GM12878 (cell line): ENCODE results near the gene TEX10. TPM values are rescaled to one million over a fixed set of nuclear protein-coding genes. Genes with fewer than 3 reads are reported as not detected.
A peak's percentile ranks its signal among the peaks of the same experiment; 100 is the strongest.

Experiments used
- ATAC-seq: fragments of 200-7000 bp; cut with Tn5 transposase; 3 replicates; pipeline ENCODE4 v1.9.1; 2020; ENCODE audit warnings: mild to moderate bottlenecking, moderate library complexity
- BruUV-seq: library from RNA; stranded (reverse); fragments of 400-500 nt; replicated peaks from 2 replicates; lab custom pipeline; 2021; lab: Mats Ljungman, UMichigan
- CTCF ChIA-PET: fragments of 300-600 bp; sonication (Branson Sonifier 250); formaldehyde crosslinking; extraction: SDS; loops from one replicate; lab custom pipeline; 2021; ENCODE audit warnings: inconsistent platforms; lab: Yijun Ruan, JAX
- POLR2A ChIA-PET: fragments of 350-600 bp; formaldehyde crosslinking; extraction: SDS; loops from one replicate; lab custom pipeline; 2021; ENCODE audit warnings: inconsistent platforms; lab: Charles Lee
- RAD21 ChIA-PET: fragments of 300-600 bp; sonication (Branson Sonifier 250); formaldehyde crosslinking; loops from one replicate; lab custom pipeline; 2023; ENCODE audit warnings: antibody characterized with exemption; ENCODE audit not compliant: unreplicated experiment; lab: Charles Lee
- SMC1A ChIA-PET: fragments of 300-600 bp; sonication (Branson Sonifier 250); formaldehyde crosslinking; loops from one replicate; lab custom pipeline; 2023; ENCODE audit not compliant: unreplicated experiment, uncharacterized antibody; lab: Charles Lee
- DNase-seq: peaks from one replicate; pipeline ENCODE4 v3.0.0-alpha.2; 2011; ENCODE audit warnings: low read depth, low spot score
- FAIRE-seq: peaks from 3 replicates; lab custom pipeline; 2011; peaks lifted over from hg19 to GRCh38; lab: Jason Lieb, UNC
- H2AFZ ChIP-seq: 2 replicates; pipeline ENCODE4 v1.6.0; 2011; ENCODE audit warnings: low read depth, low read length, control low read depth; ENCODE audit not compliant: control insufficient read depth
- H3K27ac ChIP-seq: 2 replicates; pipeline ENCODE4 v1.5.1; 2011; ENCODE audit warnings: control low read depth; ENCODE audit not compliant: control insufficient read depth, insufficient read depth
- H3K27me3 ChIP-seq, 2 experiments: replicated peaks in 1 of 2; 2 replicates each; pipeline versions ENCODE4 v1.6.0 to v1.6.1; 2011; ENCODE audit warnings: low read length in 1 of 2; ENCODE audit not compliant: control insufficient read depth in 2 of 2, insufficient read depth in 2 of 2
- H3K36me3 ChIP-seq, 2 experiments: 2 replicates each; pipeline ENCODE4 v1.5.1; 2011; ENCODE audit warnings: low read length in 1 of 2; ENCODE audit not compliant: control insufficient read depth in 2 of 2, insufficient read depth in 2 of 2
- H3K4me1 ChIP-seq: 2 replicates; pipeline ENCODE4 v1.6.1; 2011; ENCODE audit warnings: mild to moderate bottlenecking, low read length, moderate library complexity, mixed read lengths; ENCODE audit not compliant: control insufficient read depth, insufficient read depth
- H3K4me2 ChIP-seq: 2 replicates; pipeline ENCODE4 v1.6.0; 2011; ENCODE audit warnings: control low read depth; ENCODE audit not compliant: control insufficient read depth, insufficient read depth
- H3K4me3 ChIP-seq: fragments of 200-600 bp; sonication (generic); 2 replicates; pipeline ENCODE4 v1.5.1; 2016
- H3K79me2 ChIP-seq: 2 replicates; pipeline ENCODE4 v1.6.0; 2011; ENCODE audit warnings: low read length; ENCODE audit not compliant: control insufficient read depth, insufficient read depth
- H3K9ac ChIP-seq: 2 replicates; pipeline ENCODE4 v1.8.0; 2011; ENCODE audit warnings: low read length, control low read depth, mixed read lengths; ENCODE audit not compliant: control insufficient read depth, insufficient read depth
- H3K9me3 ChIP-seq: replicated peaks from 3 replicates; pipeline ENCODE4 v1.5.1; 2011; ENCODE audit warnings: mild to moderate bottlenecking, low read length; ENCODE audit not compliant: control insufficient read depth, insufficient read depth
- H4K20me1 ChIP-seq: 2 replicates; pipeline ENCODE4 v1.6.0; 2011; ENCODE audit not compliant: control insufficient read depth, insufficient read depth
- BCL11A ChIP-seq: IDR thresholded peaks from 2 replicates; pipeline ENCODE4 v1.6.1; 2011; ENCODE audit warnings: low read depth, low read length
- CBX5 ChIP-seq: sonication (generic); IDR thresholded peaks from 2 replicates; pipeline ENCODE4 v1.6.1; 2016; ENCODE audit warnings: low read depth, moderate library complexity, mild to moderate bottlenecking, inconsistent platforms
- CHD1 ChIP-seq: IDR thresholded peaks from 2 replicates; pipeline ENCODE4 v1.6.1; 2012; ENCODE audit warnings: low read depth, low read length, improper control_type of control experiment
- CREB1 ChIP-seq: IDR thresholded peaks from 2 replicates; pipeline ENCODE4 v1.6.1; 2012; ENCODE audit warnings: low read depth, mild to moderate bottlenecking, inconsistent platforms
- IRF5 ChIP-seq: fragments of 450-650 bp; IDR thresholded peaks from 2 replicates; pipeline ENCODE4 v1.6.1; 2017; ENCODE audit warnings: borderline replicate concordance
- NR2C2 ChIP-seq: IDR thresholded peaks from 2 replicates; pipeline ENCODE4 v1.6.1; 2011; ENCODE audit warnings: borderline replicate concordance, low read depth; ENCODE audit not compliant: control insufficient read depth, insufficient read length
- PBX3 ChIP-seq: IDR thresholded peaks from 2 replicates; pipeline ENCODE4 v1.6.1; 2011; ENCODE audit warnings: mild to moderate bottlenecking, low read depth, low read length, moderate library complexity; ENCODE audit not compliant: insufficient replicate concordance
- PRDM15 ChIP-seq: fragments of 450-650 bp; formaldehyde crosslinking; IDR thresholded peaks from 2 replicates; pipeline ENCODE4 v1.4.0; 2020; ENCODE audit warnings: mild to moderate bottlenecking, moderate library complexity
- RAD21 ChIP-seq: IDR thresholded peaks from 2 replicates; pipeline ENCODE4 v1.6.1; 2011; ENCODE audit warnings: mild to moderate bottlenecking, low read depth, low read length, moderate library complexity; ENCODE audit not compliant: insufficient read depth
- RCOR1 ChIP-seq: conservative IDR thresholded peaks from 2 replicates; pipeline ENCODE4 v1.6.1; 2012; ENCODE audit warnings: low read depth, low read length, improper control_type of control experiment
- SIN3A ChIP-seq: IDR thresholded peaks from 2 replicates; pipeline ENCODE4 v1.6.1; 2012; ENCODE audit warnings: low read depth, low read length, improper control_type of control experiment
- SMC3 ChIP-seq: IDR thresholded peaks from 2 replicates; pipeline ENCODE4 v1.6.1; 2011; ENCODE audit warnings: low read length, improper control_type of control experiment, borderline replicate concordance
- SP1 ChIP-seq: IDR thresholded peaks from one replicate; pipeline ENCODE4 v1.6.1; 2011; ENCODE audit warnings: low read depth, low read length
- SRF ChIP-seq, 2 experiments: IDR thresholded peaks; 2 replicates each; pipeline ENCODE4 v1.6.1; 2011; ENCODE audit warnings: low read depth in 2 of 2, low read length in 2 of 2, mild to moderate bottlenecking in 1 of 2, moderate library complexity in 1 of 2
- SUZ12 ChIP-seq: fragments of 200-600 bp; sonication (generic); IDR thresholded peaks from one replicate; pipeline ENCODE4 v1.6.1; 2018; ENCODE audit warnings: antibody characterized with exemption, mild to moderate bottlenecking; ENCODE audit not compliant: unreplicated experiment
- WGBS: methylation state at CpG from one replicate; pipeline ENCODE4 v1.1.6; 2016; ENCODE audit warnings: low lambda C conversion rate; ENCODE audit not compliant: insufficient replicate concordance, insufficient coverage; ENCODE audit errors: missing lambda C conversion rate; 5-methylcytosine and 5-hydroxymethylcytosine counted together
- in situ Hi-C: fragments of 300-500 bp; cut with MboI; formaldehyde crosslinking; loops from 9 replicates; pipeline ENCODE4 v1.14.3; 2018; ENCODE audit warnings: mixed read lengths
- intact Hi-C: fragments of 100-400 bp; cut with micrococcal nuclease; formaldehyde crosslinking; loops from one replicate; pipeline ENCODE4 v1.14.2; 2022; ENCODE audit not compliant: unreplicated experiment
- polyA plus RNA-seq, 11 experiments: library from polyadenylated mRNA; depleted of rRNA in 4 of 11; unstranded in 6 of 11; stranded (reverse) in 5 of 11; fragments of >200 nt; fragmentation: Nextera tagmentation in 4 of 11; fragmentation: Illumina TruSeq in 1 of 11; extraction: Ambion mirVana in 4 of 11; extraction: Trizol in 1 of 11; gene quantifications; 1 replicate in 1 of 11; 2 replicates in 10 of 11; pipeline versions ENCODE4 v1.2.1 to v1.2.3, GENCODE V29; 2011 to 2016; ENCODE audit warnings: inconsistent platforms in 2 of 11, missing spikeins in 2 of 11, low read depth in 1 of 11
- total RNA-seq, 4 experiments: library from RNA; depleted of rRNA in 3 of 4; stranded (reverse); fragments of >200 nt in 3 of 4; fragmentation: Illumina TruSeq in 1 of 4; extraction: Trizol in 1 of 4; gene quantifications; 2 replicates each; pipeline versions ENCODE4 v1.2.1 to v1.2.3, GENCODE V29; 2013 to 2021

The TEX10 gene
- total and polyA plus RNA-seq, 10 of the 15 experiments (the other 5 are each of a cell fraction or from before 2014, with no cell fraction given) = 17.4 to 46.6 (median 36.2) TPM

GRCh38 chr9:100322954-100323536 is 29.7 kb downstream of the TEX10 start:
- H3K79me2 ChIP-seq = no peaks in the 10 kb centered on the region
- H3K4me3 ChIP-seq = no peak overlapping the region
- no peaks in the 10 kb centered on the region for H3K4me1 ChIP-seq
- 55% methylated on average over 3 of the region's 3 CpGs for WGBS
- H3K36me3 ChIP-seq = peaks cover 0 to 24% of the 10 kb centered on the region in 2 experiments; a peak in 2 of 4 replicates
- ChIA-PET SMC1A (interaction anchor here (0.6 to 4.1 kb wide), 9 partner anchors 28 to 1160 kb away, joined by 3 to 17 read pairs (median 3); partner anchors contain the start of gene TEX10), POLR2A (no interaction called here), RAD21 (interaction anchor here (1.1 kb wide), 1 partner anchor 295 kb away, joined by 3 read pairs; no protein-coding TSS in a partner anchor), CTCF (interaction anchor here (0.6 to 4.0 kb wide), 26 partner anchors 8 to 1160 kb away, joined by 3 to 35 read pairs (median 4); partner anchors contain the start of gene TEX10)
- DNase-seq (no peak), FAIRE-seq (peak; percentile 75), ATAC-seq (peak; percentile 69)
- H3K9me3 ChIP-seq = no peaks in the 10 kb centered on the region
- intact Hi-C loops = loop anchor here (1.0 to 5.0 kb wide), 3 partner anchors 274 to 1161 kb away; no protein-coding TSS in a partner anchor
- no peak overlapping the region for H3K27ac ChIP-seq
- no peaks in the 10 kb centered on the region for H4K20me1 ChIP-seq
- H3K9ac ChIP-seq = no peak overlapping the region
- in situ Hi-C loops = loop anchor here (5.0 to 10.0 kb wide), 3 partner anchors 291 to 1138 kb away; no protein-coding TSS in a partner anchor
- no peak overlapping the region for H3K4me2 ChIP-seq
- no peaks in the 10 kb centered on the region for H3K27me3 ChIP-seq
- no TSS peak for BruUV-seq
- no peak overlapping the region for H2AFZ ChIP-seq
- TF ChIP-seq CREB1 (no peak), RAD21 (peak; percentile 65), SIN3A (no peak), RCOR1 (no peak), SMC3 (peak; percentile 60; the same call in 1 of the 2 replicates), CHD1 (no peak), IRF5 (no peak), BCL11A (no peak), PRDM15 (CRISPR knock-in tag) (no peak), PBX3 (no peak), SP1 (no peak), CBX5 (no peak), NR2C2 (no peak), SRF (IDR thresholded peaks at IDR 0.05; ENCODE audit: low read depth in 2 of 2, low read length in 2 of 2) (no peak), SUZ12 (no peak)
